Left renal cortex interstitium (tissue), 4 donors: ENCODE data around the gene ZNF205. TPM values are rescaled to one million over a fixed set of nuclear protein-coding genes. Genes with fewer than 3 reads are reported as not detected.
"Not testable (repeated sequence)": the region's sequence is repeated elsewhere in the genome, so short reads cannot be mapped to it uniquely, and the experiment has no call there.

Source experiments
- DNase-seq, 4 donors: peaks; one replicate each; pipeline ENCODE4 v3.0.0-alpha.2; 2013; ENCODE audit warnings: low read depth in 4 of 4, low spot score in 2 of 4, missing footprints in 1 of 4
- polyA plus RNA-seq, 4 donors: library from polyadenylated mRNA; unstranded; fragments of 120-200 nt; gene quantifications; one replicate each; pipeline ENCODE4 v1.2.1, GENCODE V29; 2013; ENCODE audit not compliant: insufficient read length in 4 of 4

ZNF205 gene
- 10 to 100 TPM; 15.7 to 22.6 (median 17.8) TPM for polyA plus RNA-seq

DNA sequence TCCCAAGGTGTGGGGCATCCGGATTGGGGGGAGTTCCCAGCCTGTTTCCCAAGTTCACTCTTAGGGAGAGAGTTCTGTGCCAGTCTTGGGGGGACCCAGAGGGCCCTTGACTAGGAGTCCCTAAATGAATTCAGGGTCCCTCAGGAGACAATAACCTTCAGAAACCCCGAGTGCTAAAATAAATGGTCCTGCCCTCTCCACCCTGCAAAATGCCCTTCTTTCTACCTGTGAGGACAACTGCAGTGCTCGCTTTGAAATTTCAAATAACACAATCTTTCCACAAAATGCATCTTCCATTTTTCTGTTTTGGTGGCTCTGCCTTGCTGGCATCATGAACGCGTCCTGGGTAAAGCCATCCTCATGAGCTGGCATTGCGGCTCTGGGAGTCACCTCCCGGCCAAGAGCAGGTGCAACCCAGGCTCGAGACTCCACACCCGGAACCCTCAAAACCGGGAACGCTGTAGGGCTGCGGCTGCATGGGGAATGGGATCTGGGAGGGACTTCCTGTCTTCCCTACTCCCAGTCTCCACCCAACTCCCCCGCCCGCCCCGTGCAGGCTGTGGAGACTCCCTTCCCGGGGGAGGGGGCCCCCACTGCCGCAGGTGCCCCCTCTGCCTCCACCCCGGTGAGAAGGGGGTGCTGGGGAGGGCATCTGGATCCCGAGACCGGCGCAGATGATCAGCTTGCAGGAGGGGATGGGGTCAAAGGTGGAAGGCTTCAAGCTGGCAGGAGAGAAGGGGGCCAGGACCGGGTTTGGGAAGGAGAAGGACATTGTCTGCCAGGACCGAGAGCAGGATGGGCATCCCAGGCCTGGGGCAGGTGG is at the start of gene ZNF205:
TSS of gene ZNF205 (plus strand) at position 529 of the 823 bp plus-strand sequence. CDS start 845 bp downstream, outside the sequence.
- DNase-seq = peak in 1 of 4 donors; percentile 71

DNA sequence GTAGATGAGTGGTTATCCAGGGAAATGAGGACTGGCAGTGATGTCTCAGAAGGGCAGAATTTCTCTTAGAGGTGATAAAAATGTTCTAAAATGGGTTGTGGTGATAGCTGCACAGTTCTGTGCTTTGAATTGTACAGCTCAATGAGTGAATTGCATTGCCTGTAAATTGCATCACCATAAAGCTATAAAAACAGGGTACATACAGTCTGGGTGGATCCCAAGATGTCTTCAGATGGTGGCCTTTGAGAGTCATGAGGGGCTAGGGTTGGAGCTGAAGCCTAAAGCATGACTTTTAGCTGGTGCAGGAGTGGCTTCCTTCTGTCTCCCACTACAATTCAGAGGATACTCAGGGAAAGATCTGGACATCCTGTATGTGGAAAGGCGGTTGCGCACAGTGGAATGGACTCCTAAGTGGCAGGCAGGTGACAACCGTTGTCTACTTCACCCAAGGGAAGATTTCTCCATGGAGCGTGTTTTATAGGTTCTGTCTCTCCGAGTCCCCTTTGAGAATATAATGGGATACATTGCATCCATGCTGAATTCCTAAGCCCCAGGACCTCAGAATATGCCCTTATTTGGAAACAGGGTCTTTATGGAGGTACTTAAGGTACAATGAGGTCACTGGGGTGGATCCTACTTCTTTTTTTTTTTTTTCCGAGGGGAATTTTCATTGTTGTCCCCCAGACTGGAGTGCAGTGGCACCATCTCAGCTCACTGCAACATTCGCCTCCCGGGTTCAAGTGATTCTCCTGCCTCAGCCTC is 48.6 kb upstream of the ZNF205 start:
- DNase-seq = no peak

DNA sequence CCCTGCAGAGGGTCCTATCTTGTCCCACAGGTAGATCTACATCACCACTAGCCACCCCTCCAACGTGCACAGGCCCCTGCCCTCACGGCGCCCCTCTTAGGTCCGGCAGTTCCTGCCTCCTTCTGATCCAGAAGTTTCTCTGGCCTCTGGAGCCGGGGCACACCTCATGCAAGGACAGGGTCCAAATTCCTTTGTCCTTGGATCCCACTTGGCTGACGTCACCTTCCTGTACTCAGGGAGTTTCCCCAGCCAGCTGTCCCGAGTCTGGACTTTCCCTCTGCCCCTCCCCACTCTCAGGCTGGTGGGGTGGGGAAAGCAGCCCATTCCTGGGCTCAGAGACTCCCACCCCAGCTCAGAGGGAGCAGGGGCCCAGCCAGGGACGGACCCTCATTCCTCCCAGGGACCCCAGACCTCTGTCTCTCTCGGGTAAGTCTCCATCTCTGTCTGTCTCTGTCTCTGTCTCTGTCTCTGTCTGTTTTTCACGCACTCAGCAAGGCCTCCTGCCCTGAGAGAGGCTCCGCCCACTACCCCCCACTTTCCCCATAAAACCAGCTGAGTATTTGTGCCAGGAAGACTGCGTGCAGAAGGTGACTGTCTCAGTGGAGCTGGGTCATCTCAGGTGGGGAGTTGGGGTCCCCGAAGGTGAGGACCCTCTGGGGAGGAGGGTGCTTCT is 47.2 kb upstream of the ZNF205 start, which contains the start of gene IL32:
TSS of gene IL32 (plus strand) at position 572 of the 673 bp plus-strand sequence. CDS start 172 bp downstream, outside the sequence.
- DNase-seq = no peak

DNA sequence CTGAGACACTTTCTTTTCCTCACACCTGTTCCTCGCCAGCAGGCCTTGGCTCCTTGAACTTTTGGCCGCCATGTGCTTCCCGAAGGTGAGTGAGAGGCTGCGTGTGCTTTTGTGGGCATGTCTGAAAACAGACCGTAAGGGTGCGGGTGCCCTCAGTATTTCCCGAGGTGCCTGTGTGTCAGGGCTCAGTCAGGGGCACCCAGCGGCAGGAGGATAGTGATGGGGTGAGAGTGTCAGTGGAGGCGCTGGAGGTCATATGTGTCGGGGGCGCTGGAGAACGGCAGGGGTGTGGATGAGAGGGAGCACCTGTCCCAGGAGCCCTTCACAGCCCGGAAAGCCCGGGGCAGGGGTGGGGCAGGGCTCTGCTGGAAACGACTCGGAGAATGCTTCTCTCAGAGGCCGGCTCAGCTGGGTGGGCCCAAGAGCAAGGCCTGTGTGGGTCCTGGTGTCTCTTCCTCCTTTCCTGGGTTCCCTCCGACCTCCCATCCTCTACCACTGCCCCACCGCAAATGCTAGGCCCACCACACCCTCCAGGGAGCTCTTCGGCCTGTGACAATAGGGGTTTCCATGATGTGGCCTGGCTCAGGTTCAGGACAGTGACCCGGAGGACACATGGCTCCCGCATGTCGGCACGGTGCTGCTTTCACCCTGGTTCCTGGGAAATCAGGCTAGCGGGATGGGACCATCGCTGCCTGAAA is 46.5 kb upstream of the ZNF205 start:
- DNase-seq = no peak

DNA sequence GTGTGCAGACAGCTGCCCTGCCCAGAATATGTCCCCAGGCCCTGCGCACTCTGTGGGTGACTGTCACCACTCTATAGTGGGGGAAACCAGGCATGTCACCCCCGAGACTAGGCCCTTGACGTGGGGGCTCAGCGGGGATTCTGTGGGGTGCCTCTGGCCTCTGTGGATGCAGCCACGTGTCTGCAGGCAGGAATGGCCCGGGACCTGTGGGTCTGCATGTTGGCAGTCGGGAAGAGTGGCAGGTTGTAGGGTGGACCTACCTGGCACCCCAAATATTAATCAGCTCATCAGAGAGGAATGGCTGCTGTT is 46.0 kb upstream of the ZNF205 start:
- no peak for DNase-seq

DNA sequence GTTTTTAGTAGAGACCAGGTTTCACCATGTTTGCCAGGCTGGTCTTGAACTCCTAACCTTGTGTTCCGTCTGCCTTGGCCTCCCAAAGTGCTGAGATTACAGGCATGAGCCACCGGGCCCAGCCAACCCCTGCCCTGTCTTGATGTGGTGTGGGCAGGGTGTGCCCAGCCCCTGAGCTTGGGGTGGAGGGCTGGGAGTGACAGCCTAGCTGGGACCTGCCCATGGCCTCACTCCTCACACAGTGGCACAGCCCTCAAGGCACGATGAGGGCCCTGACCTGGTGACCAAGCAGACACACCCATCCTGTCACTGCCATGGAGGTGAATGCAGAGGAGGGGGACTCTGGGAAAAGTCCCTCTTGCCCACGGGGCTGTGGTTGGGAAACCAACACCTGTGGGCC is 43.9 kb upstream of the ZNF205 start:
- DNase-seq = no peak

DNA sequence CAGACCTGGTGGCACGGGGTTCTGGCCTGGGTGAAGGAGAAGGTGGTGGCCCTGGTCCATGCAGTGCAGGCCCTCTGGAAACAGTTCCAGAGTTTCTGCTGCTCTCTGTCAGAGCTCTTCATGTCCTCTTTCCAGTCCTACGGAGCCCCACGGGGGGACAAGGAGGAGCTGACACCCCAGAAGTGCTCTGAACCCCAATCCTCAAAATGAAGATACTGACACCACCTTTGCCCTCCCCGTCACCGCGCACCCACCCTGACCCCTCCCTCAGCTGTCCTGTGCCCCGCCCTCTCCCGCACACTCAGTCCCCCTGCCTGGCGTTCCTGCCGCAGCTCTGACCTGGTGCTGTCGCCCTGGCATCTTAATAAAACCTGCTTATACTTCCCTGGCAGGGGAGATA is 43.2 kb upstream of the ZNF205 start:
- not testable (repeated sequence) for DNase-seq

DNA sequence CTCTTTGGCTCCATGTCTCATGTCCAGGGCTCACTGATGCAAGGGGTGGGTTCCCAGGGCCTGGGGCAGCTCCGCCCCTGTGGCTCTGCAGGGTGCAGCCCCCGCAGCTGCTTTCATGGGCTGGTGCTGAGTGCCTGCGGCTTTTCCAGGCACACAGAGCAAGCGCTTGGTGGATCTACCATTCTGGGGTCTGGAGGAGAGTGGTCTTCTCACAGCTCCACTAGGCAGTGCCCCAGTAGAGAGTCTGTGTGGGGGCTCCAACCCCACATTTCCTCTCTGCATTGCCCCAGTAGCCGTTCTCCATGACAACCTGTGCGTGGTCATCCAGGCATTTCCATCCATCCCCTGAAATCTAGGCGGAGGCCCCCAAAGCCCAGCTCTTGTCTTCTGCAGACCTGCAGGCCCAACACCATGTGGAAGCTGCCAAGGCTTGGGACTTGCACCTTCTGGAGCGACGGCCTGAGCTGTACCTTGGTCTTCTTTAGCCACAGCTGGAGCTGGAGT is 41.7 kb upstream of the ZNF205 start:
- DNase-seq = no peak

DNA sequence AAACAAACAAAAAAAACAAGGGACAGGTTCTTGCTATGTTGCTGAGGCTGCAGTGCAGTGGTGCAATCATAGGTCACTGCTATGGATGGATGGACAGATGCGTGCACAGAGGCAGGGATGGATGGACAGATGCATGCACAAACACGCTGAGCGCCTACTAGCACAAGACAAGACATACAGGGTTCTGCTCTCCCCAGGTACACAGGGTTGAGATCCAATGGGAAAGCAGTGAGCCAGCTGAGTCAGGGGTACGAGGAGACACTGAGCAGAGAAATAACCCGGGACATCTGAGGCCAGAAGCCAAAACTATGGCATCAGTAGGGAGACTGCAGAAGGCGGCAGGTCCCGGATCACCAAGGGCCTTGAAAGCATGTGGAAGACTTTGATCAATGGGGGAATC is 40.7 kb upstream of the ZNF205 start:
- no peak for DNase-seq

DNA sequence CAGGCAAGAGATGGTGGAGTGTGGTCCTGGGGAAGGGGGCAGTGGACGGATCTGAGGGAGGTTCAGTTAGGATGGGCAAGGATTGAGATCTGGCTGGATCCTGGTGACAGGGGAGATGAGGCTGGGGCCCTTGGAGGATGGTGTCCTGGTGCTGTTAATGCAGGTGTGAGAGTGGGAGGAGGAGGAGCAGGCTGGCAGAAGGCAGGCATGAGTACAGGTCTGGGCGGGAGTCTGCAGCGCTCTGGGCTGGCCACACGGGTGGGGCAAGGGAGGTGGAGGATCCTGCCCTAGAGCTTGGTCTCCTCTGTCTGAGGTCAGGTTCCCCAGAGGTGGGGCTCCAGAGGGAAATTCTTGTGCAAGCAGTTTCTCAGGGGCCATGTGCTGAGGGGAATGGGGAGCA is 40.2 kb upstream of the ZNF205 start:
- DNase-seq = not testable (repeated sequence)

DNA sequence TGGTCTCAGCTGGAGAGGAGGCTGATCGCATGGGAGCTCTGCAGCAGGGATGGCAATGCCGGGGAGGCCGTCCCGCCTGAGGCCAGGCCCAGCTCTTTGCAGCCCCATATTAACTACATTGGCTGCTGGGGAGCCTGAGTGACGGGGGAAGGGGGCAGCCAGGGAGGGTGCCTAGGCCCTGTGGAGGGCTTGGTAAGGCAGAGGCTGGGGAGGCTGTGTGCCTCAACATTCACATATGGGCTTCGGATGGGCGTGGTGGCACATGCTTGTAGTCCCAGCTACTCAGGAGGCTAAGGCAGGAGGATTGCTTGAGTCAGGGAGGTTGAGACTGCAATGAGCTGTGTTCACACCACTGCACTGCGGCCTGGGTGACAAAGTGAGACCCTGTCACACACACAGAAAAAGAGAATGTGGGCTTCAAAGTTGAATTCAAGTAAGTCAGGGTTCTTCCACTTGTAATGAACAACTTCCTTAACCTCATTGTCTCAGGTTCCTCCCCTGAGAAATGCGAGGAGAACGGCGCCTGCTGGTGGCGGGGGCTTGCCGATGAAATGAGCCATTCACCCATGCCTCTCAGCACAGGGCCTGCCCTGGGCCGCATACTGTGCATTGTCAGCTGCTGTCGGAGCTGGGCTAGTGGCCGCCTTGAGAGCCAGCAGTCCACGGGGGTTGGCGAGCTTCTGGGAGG is 39.7 kb upstream of the ZNF205 start:
- DNase-seq = not testable (repeated sequence)

DNA sequence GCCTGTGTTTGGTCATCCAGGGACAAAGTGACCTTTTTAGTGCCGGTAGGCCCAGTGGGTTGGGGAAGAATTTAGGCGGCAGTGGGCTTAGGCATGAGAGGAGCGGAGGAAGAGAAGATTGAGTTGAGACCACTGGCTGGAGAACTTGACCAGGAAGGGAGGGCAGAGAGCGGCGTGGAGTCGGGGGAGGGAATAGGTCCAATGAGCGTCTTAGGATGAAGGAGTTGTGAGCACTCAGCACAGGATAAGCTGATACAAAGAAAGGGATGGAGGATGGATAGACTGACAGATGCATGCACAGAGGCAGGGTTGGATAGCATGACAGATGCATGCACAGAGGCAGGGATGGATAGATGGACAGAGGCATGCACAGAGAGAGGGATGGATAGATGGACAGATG is 38.9 kb upstream of the ZNF205 start:
- DNase-seq = no peak

DNA sequence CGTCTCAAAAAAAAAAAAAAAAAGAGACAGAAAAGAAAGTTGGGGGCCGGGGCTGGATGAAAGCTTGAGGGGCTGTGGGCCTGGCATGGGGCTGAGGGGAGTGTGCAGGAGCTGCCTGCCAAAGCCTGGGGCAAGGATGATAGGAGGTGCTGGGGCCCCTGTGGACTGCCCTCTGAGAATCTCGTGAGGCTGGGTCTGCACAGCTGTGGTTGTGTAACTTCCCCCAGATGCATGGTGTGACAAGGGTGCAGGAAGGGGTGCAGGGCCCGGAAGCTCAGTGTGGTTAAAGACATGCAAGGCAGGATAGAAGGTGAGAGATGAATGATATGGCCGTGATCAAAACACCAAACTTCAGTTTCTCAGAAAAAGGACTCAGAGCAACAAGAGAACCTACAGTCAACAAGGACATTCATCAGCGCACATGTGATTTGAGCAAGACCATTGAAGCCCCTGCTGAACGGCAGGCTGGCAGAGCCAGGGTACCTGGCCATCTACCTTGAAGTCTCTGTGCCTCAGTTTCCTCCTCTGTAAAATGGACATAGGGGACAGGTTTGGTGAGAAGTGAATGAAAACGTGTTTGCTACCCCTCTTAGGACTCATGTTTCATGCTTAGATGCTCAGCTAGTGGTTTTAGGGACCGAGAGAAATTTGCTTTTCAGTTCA is 37.4 kb upstream of the ZNF205 start:
- DNase-seq = no peak

DNA sequence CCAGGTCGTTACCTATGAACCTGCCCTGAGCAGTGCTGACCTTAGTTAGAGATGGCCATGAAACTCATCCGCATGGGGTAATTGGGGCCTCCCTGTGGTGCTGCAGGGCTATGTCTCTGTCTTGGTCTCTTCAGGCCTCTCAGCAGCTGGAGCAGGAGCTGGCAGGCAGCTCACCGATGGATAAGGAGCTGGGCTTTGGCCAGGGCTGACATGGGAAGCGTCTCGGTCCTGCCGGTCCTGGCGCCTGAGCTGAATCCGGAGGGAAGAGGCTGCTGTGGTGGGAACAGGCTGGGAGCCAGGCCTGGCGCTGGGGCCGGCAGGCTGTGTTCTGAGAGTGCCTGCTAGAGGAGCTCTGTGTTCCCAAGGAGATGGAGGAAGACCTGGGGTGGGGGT is 36.9 kb upstream of the ZNF205 start:
- DNase-seq = no peak

DNA sequence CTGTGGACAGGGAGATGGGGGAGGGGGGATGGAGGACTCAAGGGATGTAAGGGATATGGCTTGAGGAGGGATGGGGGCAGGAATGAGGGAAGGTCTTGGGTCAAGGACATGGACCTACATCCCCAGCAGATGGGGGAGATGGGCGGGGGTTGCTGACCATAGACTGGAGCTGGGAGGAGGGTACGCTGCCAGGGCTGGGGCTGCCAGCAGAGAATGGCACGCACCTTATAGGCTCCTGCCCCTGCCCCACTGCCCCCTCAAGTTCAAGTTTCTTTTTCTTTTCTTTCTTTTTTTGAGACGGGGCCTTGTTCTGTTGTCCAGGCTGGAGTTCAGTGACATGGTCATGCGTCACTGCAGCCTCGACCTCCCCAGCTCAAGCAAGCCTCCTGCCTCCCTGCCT is 36.4 kb upstream of the ZNF205 start:
- not testable (repeated sequence) for DNase-seq

DNA sequence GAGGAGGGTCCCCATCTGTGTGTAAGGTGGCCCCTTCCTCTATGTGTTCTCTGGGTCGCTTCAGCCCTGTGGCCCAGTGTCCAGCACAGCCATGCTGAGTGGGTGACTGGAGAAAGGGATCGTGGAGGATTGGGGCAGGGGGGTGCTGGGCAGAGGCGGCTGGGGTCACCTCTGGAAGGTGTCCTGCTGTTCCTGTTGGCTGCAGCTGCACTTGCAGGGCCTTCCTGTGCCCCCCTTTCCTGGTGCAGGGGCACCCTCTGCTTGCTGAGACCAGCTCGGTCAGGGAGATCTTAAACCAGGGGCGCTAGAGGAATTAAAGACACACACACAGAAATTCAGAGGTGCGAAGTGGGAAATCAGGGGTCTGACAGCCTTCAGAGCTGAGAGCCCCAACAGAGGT is 35.8 kb upstream of the ZNF205 start:
- no peak for DNase-seq

DNA sequence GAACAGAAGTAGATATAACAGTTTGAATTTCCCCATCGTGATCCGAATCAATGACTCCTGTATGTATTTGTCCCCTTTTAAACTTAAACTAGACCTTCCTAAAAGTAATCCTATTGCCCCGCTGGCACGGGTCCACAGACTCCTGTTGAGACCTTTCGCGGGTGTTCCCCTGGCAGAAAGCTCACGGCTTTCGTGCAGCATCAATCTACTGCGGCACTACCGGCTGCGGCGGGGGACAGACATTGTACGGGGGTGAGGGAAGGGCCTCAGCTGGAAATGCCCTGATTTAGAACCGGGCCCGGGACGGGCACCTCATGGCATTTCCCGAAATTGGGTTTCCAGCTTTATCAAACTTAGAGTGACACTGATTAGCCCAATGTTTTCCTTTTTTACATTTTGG is 32.4 kb upstream of the ZNF205 start:
- no peak for DNase-seq

DNA sequence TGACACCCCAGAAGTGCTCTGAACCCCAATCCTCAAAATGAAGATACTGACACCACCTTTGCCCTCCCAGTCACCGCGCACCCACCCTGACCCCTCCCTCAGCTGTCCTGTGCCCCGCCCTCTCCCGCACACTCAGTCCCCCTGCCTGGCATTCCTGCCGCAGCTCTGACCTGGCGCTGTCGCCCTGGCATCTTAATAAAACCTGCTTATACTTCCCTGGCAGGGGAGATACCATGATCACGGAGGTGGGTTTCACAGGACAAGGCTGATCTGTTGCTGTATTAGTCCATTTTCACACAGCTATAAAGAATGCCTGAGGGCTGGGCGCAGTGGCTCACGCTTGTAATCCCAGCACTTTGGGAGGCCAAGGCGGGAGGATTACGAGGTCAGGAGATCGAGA is 30.4 kb upstream of the ZNF205 start:
- not testable (repeated sequence) for DNase-seq

DNA sequence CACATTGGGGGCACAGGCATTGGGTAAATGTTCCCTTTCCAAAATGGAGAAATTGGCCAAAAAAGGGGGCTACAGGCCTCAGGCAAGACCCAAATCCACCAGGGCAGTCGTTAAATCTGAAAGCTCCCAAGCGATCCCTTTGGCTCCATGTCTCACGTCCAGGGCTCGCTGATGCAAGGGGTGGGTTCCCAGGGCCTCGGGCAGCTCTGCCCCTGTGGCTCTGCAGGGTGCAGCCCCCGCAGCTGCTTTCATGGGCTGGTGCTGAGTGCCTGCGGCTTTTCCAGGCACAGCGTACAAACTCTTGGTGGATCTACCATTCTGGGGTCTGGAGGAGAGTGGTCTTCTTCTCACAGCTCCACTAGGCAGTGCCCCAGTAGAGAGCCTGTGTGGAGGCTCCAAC is 29.0 kb upstream of the ZNF205 start:
- DNase-seq = not testable (repeated sequence)
